HG02610 (cell line): ENCODE measurements around the gene FAT3.

Source experiments
- ATAC-seq: cut with Tn5 transposase; IDR thresholded peaks from one replicate; pipeline ENCODE4 v1.9.1; 2021; ENCODE audit warnings: mild to moderate bottlenecking, moderate library complexity; ENCODE audit not compliant: unreplicated experiment

FAT3 gene

DNA sequence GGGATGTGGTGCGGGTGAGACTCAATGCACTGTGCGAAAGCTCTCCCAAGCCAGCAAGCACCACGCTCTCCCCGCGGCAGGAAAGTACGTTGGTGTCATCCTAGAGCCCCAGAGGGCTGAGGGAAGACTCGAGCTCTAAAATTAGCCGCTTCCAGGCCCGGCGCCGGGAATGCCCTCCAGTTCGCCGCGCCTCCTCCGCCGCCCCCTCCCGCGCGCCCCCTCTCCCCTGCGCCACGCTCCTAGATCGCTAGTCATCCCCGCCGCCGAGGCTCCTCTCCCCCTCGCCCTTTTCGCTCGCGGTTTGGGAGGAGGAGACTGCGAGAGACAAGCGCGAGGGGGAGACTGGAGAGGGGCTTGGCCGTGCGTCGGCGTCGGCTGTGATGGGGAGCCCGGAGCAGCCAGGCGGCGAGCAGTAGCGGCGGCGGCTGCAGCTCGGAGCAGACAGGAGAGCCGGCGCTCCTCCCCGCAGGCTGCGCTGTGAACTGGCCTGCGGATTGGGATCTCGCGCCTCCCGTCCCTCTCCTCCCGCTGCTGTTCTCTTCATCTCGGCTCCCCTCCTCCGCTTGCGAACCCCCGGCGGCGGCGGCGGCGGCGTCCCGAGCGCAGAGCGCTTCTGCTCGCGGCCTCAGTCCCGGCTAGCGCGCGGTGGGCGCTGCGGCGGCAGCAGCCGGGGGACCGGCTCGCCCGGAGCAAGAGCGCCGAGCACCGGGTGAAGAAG lies at the start of gene FAT3:
Gene FAT3 (plus strand): TSS at position 412 of the 718 bp plus-strand sequence. CDS start 127,295 bp downstream, outside the sequence.
- no peak for ATAC-seq

DNA sequence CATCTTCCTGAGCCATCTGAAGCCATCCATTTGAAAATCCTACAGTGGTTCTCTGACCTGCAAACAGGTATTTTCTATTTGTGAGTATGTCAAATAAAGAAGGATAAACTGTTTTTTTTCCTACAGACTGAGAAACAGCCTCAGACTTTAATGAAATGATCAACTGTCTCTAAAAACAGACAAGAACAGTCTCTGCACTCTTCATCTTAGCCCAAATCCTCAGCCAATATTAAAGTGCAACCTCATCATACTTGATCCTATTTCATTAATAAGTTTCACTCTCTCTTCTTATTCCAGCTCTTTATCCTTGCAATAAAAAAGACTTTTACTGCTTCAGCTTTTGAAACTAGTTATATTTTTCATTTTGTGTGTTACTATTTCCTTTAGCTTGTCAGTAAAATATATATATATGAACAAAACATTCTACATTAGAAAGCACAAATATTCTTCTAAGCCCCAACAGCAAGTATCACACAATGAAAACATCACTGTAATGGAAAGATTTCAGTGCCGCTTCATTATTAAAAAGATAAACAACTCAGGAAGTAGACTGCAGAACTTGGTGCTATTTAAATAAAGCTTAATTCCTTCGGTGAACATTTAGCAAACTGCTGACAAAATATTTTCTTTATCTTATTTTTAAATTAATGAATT lies 45.5 kb upstream of the FAT3 start:
- no peak for ATAC-seq

DNA sequence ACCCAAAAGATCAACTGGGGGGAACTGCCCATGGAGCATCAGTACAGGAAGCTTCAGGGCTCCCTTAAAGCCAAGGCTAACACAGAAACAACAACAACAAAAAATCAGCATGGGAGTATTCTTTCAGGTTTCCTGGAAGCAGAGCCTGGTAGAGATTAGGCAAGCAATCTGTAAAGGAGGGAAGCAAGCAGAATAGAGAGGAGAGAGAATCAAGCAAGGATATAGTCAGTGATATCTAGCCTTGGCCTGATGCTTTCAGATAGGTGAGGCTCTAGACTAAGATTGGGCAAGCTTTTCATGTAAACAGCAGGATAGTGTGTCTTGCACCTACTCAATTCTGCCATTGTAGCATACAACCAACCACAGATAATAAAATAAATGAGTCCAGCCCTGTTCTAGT lies 44.4 kb upstream of the FAT3 start:
- ATAC-seq = no peak

DNA sequence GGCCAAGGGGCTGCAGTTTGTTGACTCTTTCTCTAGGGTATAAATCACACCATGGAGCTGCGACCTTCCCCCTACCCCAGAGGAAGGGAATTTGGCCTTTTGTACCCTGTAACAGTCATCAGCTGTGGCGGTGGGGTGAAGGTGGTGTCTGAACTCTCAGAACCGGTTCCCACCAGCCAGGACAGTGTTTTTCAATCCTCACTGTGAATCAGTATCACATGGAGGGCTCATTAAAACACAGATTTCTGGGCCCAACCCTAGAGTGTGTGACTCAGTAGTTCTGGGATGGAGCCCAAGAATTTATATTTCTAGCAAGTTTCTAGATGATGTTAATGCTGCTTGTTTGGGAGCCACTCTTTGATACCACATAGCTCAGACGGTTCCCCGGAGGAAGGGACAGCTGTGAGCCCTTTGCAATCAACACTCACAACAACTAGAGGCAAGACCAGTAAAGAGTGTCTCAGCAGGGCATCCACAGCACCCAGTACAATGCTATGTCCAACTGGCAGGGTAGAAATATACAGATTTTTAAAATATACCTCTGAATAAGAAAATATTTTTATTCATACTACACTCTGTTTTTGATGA lies 43.9 kb upstream of the FAT3 start:
- no peak for ATAC-seq

DNA sequence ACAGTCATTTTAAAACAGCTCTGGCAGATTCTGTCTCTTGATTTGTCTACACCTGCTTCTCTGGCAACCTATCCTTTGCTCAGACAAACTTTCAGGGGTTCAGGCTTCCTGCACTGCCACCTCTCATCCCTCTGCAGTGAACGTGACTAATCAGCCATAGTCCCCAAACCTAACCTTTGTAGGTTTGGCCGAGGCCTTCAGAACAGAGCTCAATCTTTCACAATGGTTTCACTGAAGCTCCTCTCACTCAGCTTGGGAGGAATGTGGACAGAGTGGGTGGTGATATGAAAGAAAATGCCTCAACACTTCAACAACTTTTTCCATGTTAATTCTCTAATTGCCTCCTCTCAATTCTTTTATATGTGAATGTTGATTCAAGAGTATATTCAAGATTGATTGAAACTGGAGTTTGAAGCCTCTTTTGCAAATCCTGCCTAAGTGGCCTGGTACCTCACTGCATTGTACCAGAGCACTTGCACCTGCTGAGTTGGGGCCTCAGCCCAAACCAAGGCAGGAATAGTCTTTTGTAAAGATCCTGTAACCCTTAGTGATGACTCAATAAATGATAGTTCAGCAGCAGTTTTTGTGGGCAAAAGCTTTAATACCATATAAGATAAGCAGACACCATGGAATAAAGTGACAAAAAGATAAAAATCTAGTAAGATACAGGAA lies 33.9 kb upstream of the FAT3 start:
- no peak for ATAC-seq

DNA sequence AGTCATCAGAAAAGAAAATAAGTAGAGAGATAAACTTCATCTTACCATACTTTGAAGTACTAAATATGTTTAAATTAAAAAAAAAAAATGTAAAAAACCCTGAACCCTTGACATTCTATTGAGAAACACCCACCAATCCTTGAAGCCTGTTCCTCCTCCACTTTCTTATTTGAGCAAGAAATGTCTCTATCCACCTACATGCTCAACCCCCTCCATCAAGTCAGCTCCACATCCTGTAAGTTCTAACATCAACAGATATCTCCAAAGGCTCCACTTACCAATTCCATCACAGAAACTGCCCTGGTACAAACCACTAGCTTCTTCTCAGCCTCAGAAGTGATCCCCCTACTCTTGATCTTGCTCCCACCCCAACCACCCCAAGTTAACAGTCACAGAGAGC lies 32.5 kb upstream of the FAT3 start:
- no peak for ATAC-seq

DNA sequence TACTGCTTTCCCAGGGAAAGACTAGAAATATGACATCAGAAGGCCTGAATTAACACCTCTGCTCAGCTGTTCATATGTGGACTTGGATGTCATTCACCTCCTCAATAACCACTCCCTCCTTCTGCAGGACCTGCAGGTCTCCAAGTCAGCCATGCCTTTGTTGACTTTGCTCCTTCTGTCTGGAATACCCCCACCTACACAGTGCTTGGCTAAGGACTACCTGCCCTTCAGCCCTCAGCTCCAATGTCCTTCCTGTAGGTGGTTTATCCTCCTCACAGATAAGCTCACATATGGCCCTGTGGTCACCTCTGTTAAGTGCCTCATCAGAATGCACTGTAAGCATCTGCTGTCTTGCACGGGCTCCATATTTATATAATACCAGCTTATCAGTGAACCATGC lies 26.4 kb upstream of the FAT3 start:
- no peak for ATAC-seq

DNA sequence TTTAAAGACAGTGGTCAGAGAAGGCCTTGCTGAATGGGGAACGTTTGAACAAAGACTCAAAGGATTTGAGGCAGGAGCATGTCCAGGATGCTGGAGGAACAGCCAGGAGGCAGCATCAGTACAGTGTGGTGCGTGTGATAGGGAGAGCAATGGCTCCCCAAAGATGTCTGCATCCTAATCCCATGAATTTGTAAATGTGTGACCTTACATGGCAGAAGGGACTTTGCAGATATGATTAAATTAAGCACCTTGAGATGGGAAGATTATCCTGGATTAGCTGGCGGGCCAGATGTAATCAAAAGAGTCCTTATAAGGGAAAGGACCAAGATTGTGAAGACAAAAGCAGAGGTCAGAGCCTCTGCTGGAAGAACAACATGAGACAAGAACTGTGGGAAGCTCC lies 24.6 kb upstream of the FAT3 start:
- no peak for ATAC-seq

DNA sequence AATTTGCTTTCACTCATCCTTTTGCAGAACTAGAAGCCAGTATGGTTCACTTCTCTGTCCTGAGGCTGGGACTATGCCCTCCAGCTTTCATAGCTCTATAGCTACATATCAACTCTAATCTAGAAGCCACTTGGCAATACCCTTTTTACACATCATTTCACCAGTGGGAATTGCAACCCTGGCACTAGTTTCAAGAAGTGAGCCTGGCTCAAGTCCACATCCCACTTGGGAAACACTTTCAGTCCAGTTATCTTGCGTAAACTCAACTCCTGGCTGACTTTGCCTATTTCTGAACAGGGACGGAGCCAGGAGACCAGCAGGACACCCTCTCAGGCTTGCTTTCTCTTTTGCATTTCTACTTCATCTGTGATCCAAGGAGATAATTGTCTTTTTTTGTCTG lies 19.9 kb upstream of the FAT3 start:
- no peak for ATAC-seq

DNA sequence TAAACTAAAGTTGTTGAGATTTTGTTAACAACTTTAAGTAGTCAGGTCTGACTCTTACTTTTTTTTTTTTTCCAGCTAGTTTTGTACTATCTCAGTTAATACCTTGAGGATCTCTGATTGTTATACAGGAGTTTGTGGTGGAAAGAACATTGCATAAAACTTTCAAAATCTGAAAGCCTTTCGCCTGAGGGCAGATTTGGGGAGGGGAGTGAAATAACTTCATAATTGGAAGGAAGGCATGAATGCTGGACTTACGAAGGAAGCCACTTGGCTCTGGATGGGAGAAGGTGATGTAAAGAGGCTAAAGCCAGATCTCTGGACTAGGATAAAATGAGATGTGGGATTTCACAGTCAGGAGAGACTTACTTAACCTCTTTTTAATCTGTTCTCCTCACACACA lies 18.2 kb upstream of the FAT3 start:
- no peak for ATAC-seq

DNA sequence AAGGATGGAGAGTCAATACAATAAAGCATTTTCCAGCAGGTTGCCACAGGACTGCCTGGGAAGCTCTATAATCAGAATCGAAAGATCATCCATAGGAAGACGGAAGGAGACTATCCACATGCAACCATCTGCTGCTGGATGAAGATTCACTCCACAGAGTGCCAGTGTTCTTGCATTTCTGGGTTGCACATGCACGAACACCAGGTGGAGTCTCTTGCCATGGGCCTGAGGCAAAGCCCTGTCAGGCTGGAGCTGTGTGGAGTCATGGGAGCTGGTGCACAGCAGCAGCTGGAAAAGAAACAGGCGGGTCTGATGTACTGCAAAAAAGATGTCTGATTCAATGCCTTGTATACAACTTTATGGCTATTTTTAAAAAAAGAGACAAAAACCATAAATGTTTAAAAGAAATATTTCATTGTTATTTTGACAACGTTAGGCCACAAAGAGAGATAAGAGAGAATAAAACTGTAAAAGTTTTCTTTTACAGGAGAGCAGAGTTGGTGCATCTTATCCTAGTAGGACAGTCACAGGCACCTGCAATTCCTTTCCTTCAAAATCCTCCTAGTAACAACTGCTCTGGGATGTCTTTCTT lies 12.9 kb upstream of the FAT3 start:
- no peak for ATAC-seq

DNA sequence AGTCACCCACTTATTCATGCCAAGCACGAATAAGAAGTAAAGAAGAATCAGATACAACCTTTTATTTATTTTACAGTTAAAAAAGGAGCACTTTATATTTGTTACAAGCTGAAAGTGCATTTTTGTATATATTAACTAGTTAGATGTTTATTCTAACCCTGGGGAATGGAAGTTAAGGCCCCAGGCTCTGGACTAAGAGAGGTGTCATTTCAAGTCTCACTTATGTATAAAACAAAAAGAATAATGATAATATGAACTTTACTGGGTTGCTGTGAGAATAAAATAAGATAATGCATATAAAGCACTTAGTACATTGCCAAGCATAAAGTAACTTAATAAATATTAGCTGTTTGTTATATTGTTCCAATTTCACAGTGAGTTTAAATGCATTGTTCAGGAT lies 12.1 kb upstream of the FAT3 start:
- no peak for ATAC-seq

DNA sequence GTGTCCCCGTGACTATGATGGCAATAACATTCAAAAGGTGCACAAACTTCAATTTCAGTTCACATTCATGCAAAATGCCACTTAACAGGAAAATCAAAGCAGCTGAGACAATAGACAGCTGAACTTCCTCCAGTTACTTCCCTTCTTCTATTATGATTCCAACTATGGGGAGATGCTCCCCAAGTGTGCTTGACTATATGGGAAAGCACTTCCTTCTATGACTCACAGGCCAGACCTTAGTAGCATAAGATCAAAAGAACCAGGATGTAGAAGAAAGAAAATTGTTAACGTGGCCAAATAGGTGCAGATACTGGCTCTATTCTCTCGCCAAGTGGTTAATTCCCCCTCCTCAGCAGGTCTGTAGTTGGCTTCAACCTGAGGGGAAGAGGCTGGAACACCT lies 7.8 kb upstream of the FAT3 start:
- no peak for ATAC-seq

DNA sequence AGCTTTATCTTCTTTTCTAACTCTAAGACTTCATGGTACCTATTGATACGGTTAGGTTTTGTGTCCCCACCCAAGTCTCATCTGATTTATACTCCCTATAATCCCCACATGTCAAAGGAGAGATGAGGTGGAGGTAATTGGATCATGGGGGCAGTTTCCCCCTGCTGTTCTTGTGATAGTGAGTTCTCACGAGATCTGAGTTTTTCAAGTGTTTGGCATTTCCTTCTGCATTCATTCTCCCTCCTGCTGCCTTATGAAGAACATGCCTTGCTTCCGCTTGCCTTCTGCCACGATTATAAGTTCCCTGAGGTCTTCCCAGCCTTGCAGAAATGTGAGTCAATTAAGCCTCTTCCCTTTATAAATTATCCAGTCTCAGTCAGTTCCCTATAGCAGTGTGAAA lies 5.1 kb upstream of the FAT3 start:
- no peak for ATAC-seq

DNA sequence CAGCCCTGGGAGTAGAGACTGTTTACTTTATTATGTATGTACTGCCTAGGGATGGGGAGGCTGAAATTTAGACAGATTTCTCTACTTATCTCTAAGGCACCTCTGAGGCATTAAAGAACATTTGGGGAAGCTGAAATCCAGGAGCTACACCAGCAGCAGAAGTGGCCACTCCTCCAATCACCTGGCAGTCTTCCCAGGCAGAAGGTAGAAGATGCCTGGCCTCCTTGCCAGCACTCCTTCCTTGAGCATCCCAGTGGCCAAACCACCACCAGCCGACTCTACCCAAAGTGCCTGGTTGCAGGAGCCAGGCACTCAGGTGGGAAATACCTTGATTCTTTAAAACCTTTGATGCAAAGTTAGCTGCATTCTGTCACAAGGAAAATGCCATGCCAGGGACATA lies 1.9 kb upstream of the FAT3 start:
- ATAC-seq = no peak

DNA sequence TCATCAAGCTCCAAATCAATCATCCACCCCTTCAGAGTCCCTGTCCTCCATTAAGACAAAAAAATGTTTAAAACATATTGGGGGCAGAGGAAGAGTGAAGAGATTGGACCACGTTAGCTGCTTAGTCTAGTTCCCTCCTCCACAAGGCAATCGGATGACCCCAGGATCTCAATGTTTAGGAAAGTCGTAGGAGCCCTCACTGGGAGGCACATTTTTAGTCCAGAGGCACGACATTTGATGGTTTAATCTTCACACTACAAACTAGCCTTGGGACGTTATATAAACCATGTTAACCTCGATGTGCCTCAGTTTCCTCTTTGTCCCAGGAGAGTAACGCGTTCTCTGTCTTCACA lies 588 bp upstream of the FAT3 start:
- no peak for ATAC-seq

DNA sequence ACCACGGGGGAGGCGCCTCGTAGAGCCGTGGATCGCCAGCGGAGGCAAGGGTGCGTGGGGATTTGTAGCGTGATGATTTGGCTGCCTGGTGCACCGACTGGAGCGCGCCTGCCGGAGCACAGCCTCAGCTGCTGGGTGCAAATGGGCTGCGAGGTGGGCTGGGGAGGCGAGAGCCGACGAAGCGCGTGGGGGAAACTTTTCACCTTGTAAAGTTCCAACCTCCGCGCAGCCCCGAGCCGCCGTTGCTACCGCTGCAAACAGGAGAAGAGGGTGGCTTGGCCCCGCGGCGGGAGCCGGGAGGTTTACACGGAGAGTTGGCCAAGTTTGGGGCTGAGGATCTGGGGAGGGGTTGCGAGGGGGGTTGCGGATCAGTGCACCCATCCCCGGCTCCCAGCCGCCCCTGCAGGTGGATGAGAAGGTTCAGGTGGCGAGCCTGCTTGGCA lies 528 bp downstream of the FAT3 start:
- ATAC-seq = no peak

DNA sequence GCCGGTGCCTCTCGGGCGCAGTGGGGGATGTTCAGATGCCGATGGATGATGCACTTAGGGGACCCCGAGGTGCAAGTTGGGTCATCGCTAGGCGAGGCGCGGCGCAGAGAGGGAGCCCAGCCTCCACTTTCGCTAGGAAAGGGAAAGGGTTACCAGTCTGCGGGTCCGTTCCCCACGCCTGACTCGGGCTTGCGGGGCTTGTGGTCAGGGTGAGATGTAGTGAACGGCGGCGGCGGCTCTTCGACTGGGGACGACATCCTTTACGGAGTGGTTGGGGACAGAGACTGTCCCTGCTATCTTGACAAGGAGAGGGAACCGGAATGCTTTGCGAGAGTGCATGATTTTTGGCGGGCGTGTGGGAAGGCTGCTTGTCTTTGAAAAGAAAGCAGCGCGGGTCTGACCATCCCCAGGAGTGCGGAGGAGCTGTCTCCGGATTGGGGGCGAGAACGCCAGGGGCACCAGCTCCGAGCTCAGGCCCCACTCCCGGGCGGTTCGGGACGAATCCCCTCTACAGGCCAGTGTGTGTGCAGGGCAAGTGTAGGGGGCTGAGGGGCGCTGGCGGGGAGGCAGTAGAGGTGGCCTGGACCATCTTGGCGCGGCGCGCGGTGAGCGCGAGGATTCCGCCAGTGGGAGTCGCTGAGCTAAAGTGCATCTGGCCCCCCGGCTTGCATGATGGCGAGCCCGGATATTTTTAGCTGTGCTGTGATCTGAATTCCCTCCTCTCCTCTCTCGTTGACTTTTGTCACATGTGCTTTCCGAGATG lies 1.1 kb downstream of the FAT3 start:
- ATAC-seq = no peak

DNA sequence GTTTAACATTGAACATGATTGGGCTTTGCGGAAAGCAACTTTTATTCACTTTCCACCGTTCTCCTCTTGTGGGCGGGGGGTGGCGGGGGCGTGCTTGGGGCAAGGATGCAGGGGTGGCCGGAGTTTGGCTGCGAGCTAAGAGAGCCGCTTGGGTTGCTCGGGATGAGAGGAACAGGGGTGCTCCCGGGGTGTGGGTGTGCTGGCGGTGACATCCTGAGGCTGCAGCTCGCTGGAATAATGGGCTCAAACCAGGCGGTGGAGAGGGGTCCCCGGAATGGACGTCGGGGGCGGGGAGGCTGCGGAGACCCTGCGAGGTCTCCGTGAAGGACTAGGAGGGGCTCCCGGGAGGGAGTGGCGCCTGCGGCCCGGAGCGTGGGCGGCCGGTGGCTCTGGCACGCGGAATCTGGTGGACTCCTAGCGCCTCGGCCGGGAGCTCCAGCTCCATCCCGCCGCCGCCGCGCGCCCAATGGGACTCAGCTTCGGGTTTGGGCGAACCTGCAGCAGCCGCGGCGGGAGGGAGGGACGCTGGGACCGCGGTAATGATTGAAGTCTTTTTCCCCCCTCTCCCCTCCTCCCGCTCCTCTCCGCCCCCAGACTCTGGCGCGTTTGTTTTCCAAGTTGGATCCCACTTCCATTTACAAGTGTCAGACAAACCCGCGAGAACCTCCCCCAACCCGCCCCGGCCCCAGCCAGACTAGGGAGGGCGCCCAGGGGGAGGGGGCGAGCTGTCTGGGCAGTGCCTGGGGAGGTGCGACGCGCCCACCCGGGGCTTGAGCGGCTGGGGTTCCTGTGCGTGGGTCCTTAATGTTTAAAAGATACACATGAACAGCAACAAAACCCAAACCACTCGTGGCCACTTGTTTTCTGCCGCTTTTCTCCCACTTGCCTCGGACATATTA lies 2.0 kb downstream of the FAT3 start:
- ATAC-seq = no peak
